Neural progenitor cell (in vitro differentiated cells): ENCODE measurements around the gene SLC25A17. TPM values are rescaled to one million over a fixed set of nuclear protein-coding genes. Genes with fewer than 3 reads are reported as not detected.
"Not testable (repeated sequence)": the region's sequence is repeated elsewhere in the genome, so short reads cannot be mapped to it uniquely, and the experiment has no call there.

Experiments
- DNase-seq: peaks from one replicate; pipeline ENCODE4 v3.0.0-alpha.2; 2016; ENCODE audit warnings: low spot score
- H2AFZ ChIP-seq: fragments of 200-600 bp; sonication (generic); replicated peaks from 2 replicates; pipeline ENCODE4 v1.6.1; 2016; ENCODE audit warnings: antibody characterized with exemption
- H3F3A ChIP-seq: fragments of 200-600 bp; sonication (generic); 2 replicates; pipeline ENCODE4 v1.6.1; 2016; ENCODE audit warnings: antibody characterized with exemption, low read depth
- H3K27ac ChIP-seq: fragments of 200-600 bp; sonication (generic); 2 replicates; pipeline ENCODE4 v1.5.1; 2016; ENCODE audit warnings: mild to moderate bottlenecking
- H3K27me3 ChIP-seq: fragments of 200-600 bp; sonication (generic); 2 replicates; pipeline ENCODE4 v1.6.1; 2016; ENCODE audit warnings: mild to moderate bottlenecking, moderate library complexity
- H3K36me3 ChIP-seq: fragments of 200-600 bp; sonication (generic); 2 replicates; pipeline ENCODE4 v1.5.1; 2016
- H3K4me1 ChIP-seq: fragments of 200-600 bp; sonication (generic); 2 replicates; pipeline ENCODE4 v1.6.1; 2016; ENCODE audit warnings: mixed run types
- H3K4me2 ChIP-seq: fragments of 200-600 bp; sonication (generic); 2 replicates; pipeline ENCODE4 v1.6.1; 2016
- H3K4me3 ChIP-seq: fragments of 200-600 bp; sonication (generic); 2 replicates; pipeline ENCODE4 v1.5.1; 2016
- H3K79me2 ChIP-seq: fragments of 200-600 bp; sonication (generic); 2 replicates; pipeline ENCODE4 v1.6.1; 2016; ENCODE audit warnings: low read depth
- H3K9ac ChIP-seq: fragments of 200-600 bp; sonication (generic); 2 replicates; pipeline ENCODE4 v1.6.1; 2016
- H3K9me3 ChIP-seq: fragments of 200-600 bp; sonication (generic); 2 replicates; pipeline ENCODE4 v1.5.1; 2016; ENCODE audit warnings: low read depth
- H4K20me1 ChIP-seq: fragments of 200-600 bp; sonication (generic); 2 replicates; pipeline ENCODE4 v1.6.1; 2016; ENCODE audit warnings: low read depth
- H3K27ac Mint-ChIP-seq: 3 replicates; pipeline ENCODE4 v1.8.0; 2021; ENCODE audit warnings: mixed read lengths
- H3K27me3 Mint-ChIP-seq: 2 replicates; pipeline ENCODE4 v1.8.0; 2022; ENCODE audit warnings: low read depth, mild to moderate bottlenecking, inconsistent platforms, moderate library complexity, mixed read lengths; ENCODE audit not compliant: insufficient read depth
- H3K36me3 Mint-ChIP-seq: 3 replicates; pipeline ENCODE4 v1.8.0; 2021; ENCODE audit warnings: mixed read lengths
- H3K4me1 Mint-ChIP-seq: 3 replicates; pipeline ENCODE4 v1.8.0; 2021; ENCODE audit warnings: mixed read lengths
- H3K4me3 Mint-ChIP-seq: 3 replicates; pipeline ENCODE4 v1.8.0; 2021; ENCODE audit warnings: mild to moderate bottlenecking, moderate library complexity, mixed read lengths
- H3K9me3 Mint-ChIP-seq: 3 replicates; pipeline ENCODE4 v1.8.0; 2020; ENCODE audit warnings: mixed read lengths
- CTCF ChIP-seq: fragments of 200-600 bp; sonication (generic); IDR thresholded peaks from 2 replicates; pipeline ENCODE4 v1.5.1; 2017; ENCODE audit warnings: antibody characterized with exemption, mild to moderate bottlenecking
- EZH2 ChIP-seq: fragments of 200-600 bp; sonication (generic); IDR thresholded peaks from 2 replicates; pipeline ENCODE4 v1.6.1; 2017; ENCODE audit warnings: antibody characterized with exemption, mild to moderate bottlenecking, moderate library complexity
- EZH2phosphoT487 ChIP-seq: fragments of 200-600 bp; sonication (generic); IDR thresholded peaks from 2 replicates; pipeline ENCODE4 v1.6.1; 2017; ENCODE audit warnings: antibody characterized with exemption
- total RNA-seq: library from RNA; depleted of rRNA; stranded (reverse); fragments of >200 nt; gene quantifications from 2 replicates; pipeline ENCODE4 v1.2.3, GENCODE V29; 2015; ENCODE audit warnings: low replicate concordance

SLC25A17 gene
- total RNA-seq, 1 donor from 2014 or later = 31.7 TPM

GRCh38 chr22:40759294-40759840 is 59.8 kb downstream of the SLC25A17 start:
- no peak for DNase-seq
- no peak overlapping the region for H3K4me3 ChIP-seq
- no peak overlapping the region for H3K9ac ChIP-seq
- H3K27ac ChIP-seq = no peak overlapping the region
- no peak overlapping the region for H2AFZ ChIP-seq
- H3K27me3 ChIP-seq = no peaks in the 10 kb centered on the region
- Mint-ChIP-seq H3K27ac (no peak overlapping the region), H3K36me3 (no peaks in the 10 kb centered on the region), H3K9me3 (no peaks in the 10 kb centered on the region), H3K4me3 (no peak overlapping the region), H3K4me1 (peaks cover 13% of the 10 kb centered on the region), H3K27me3 (peaks cover 4% of the 10 kb centered on the region)
- no peaks in the 10 kb centered on the region for H3K4me1 ChIP-seq
- H4K20me1 ChIP-seq = no peaks in the 10 kb centered on the region
- TF ChIP-seq EZH2 (no peak), EZH2phosphoT487 (no peak), CTCF (no peak)
- H3F3A ChIP-seq = no peaks in the 10 kb centered on the region
- no peak overlapping the region for H3K4me2 ChIP-seq
- H3K36me3 ChIP-seq = no peaks in the 10 kb centered on the region
- H3K9me3 ChIP-seq = no peaks in the 10 kb centered on the region
- H3K79me2 ChIP-seq = no peaks in the 10 kb centered on the region

- H3K27ac Mint-ChIP-seq, H3K4me2 ChIP-seq, H3K27ac ChIP-seq, H2AFZ ChIP-seq, H3K4me1 ChIP-seq, H3F3A ChIP-seq, H3K36me3 ChIP-seq, H3K79me2 ChIP-seq, H3K36me3 Mint-ChIP-seq, H3K9ac ChIP-seq, DNase-seq, H3K9me3 Mint-ChIP-seq, H3K9me3 ChIP-seq, H3K4me3 Mint-ChIP-seq, H4K20me1 ChIP-seq, H3K4me3 ChIP-seq, H3K27me3 ChIP-seq, H3K27me3 Mint-ChIP-seq: not testable (repeated sequence)
- peaks cover 13% of the 10 kb centered on the region for H3K4me1 Mint-ChIP-seq
These were observed 60.3 kb downstream of the SLC25A17 start for GRCh38 chr22:40758851-40759250.

- no peak for DNase-seq
- Histone ChIP-seq H3K27me3 (no peaks in the 10 kb centered on the region), H3K36me3 (no peaks in the 10 kb centered on the region), H2AFZ (no peak overlapping the region), H3K4me2 (no peak overlapping the region), H3K4me1 (peaks cover 3% of the 10 kb centered on the region), H3K9me3 (no peaks in the 10 kb centered on the region), H3K79me2 (no peaks in the 10 kb centered on the region), H4K20me1 (no peaks in the 10 kb centered on the region), H3K4me3 (no peak overlapping the region), H3K27ac (no peak overlapping the region), H3K9ac (no peak overlapping the region), H3F3A (no peaks in the 10 kb centered on the region)
- Mint-ChIP-seq H3K4me3 (no peak overlapping the region), H3K4me1 (peaks cover 13% of the 10 kb centered on the region), H3K9me3 (no peaks in the 10 kb centered on the region), H3K27me3 (peaks cover 8% of the 10 kb centered on the region), H3K36me3 (no peaks in the 10 kb centered on the region), H3K27ac (peak overlapping the region; percentile 33)
- TF ChIP-seq CTCF = no peak
- no peak for TF ChIP-seq EZH2phosphoT487
- TF ChIP-seq EZH2 = no peak
These were observed 60.8 kb downstream of the SLC25A17 start for GRCh38 chr22:40758390-40758789.

GRCh38 chr22:40757071-40757470 is 62.1 kb downstream of the SLC25A17 start:
- no peaks in the 10 kb centered on the region for H3K9me3 Mint-ChIP-seq
- H3K4me3 Mint-ChIP-seq = no peak overlapping the region
- no peak overlapping the region for H3K27ac ChIP-seq
- H2AFZ ChIP-seq = no peak overlapping the region
- no peaks in the 10 kb centered on the region for H3K36me3 Mint-ChIP-seq
- H3K27ac Mint-ChIP-seq = no peak overlapping the region
- H4K20me1 ChIP-seq = no peaks in the 10 kb centered on the region
- no peak for TF ChIP-seq EZH2phosphoT487
- no peak for TF ChIP-seq CTCF
- no peak for TF ChIP-seq EZH2
- H3K27me3 Mint-ChIP-seq = peaks cover 8% of the 10 kb centered on the region
- no peaks in the 10 kb centered on the region for H3K79me2 ChIP-seq
- H3K9me3 ChIP-seq = no peaks in the 10 kb centered on the region
- H3K4me1 ChIP-seq = peaks cover 8% of the 10 kb centered on the region
- no peak overlapping the region for H3K4me3 ChIP-seq
- no peaks in the 10 kb centered on the region for H3F3A ChIP-seq
- H3K36me3 ChIP-seq = no peaks in the 10 kb centered on the region
- H3K9ac ChIP-seq = no peak overlapping the region
- H3K4me1 Mint-ChIP-seq = peaks cover 14% of the 10 kb centered on the region
- H3K27me3 ChIP-seq = no peaks in the 10 kb centered on the region
- DNase-seq = no peak
- no peak overlapping the region for H3K4me2 ChIP-seq
